DLD1 (cell line): Measurements from ENCODE around the gene KCNG2.
"Not testable (repeated sequence)": the region's sequence is repeated elsewhere in the genome, so short reads cannot be mapped to it uniquely, and the experiment has no call there.

Experiments used
- in situ Hi-C: cut with HindIII; loops from 2 replicates; pipeline ENCODE4 v1.10.0; 2017; ENCODE audit warnings: low sequenced_read_pairs

KCNG2 gene

GRCh38 chr18:79797518-79798345, at the start of gene KCNG2:
KCNG2 (plus strand) TSS chr18:79797938; CDS start chr18:79863668, 65,730 bp downstream.
- in situ Hi-C loops: no loop called here

GRCh38 chr18:79748321-79749180, 49.2 kb upstream of the KCNG2 start:
- in situ Hi-C loops: no loop called here

DNA sequence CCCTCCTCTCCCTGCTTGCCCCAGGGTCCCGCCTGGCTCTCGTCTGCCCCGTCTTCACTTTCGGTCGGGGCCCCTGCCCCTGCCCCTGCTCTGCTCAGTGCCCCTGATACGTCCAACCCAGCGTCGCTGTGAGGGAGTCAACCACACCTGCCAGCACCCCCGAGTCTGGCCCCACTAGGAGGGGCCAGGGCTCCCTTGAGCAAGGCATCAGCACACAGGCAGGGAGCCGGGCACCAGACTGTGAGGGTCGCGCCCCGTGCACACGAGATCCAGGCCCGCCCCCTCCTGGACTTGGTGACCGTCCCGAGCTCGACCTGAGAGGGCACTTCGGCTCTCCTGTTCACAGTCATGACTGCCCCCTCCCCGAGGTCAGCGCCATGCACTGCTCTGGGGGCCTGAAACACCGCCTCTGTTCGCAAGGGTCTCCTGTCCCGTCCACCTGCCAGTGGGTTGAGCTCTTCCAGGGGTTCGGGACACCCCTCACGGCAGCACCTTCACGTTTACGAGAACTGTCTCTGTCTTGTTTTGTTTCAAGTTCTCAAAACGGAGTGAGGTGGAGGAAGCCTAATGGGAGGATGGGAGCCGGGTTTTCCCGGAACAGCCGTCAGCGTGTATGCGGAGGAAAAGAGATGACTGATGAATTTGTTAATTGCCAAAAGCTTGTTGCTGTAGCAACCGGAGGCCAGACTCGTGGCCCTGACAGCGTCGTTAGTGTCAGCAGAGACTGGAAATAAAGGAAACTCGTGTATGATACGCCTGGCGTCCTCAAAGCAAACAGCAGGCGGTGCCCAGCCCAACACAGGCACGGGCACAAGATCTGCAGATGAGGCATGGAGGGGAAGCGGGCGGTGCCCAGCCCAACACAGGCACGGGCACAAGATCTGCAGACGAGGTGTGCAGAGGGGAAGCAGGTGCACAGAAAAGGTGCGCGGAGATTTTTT, 48.2 kb upstream of the KCNG2 start:
- in situ Hi-C loops: no loop called here

DNA sequence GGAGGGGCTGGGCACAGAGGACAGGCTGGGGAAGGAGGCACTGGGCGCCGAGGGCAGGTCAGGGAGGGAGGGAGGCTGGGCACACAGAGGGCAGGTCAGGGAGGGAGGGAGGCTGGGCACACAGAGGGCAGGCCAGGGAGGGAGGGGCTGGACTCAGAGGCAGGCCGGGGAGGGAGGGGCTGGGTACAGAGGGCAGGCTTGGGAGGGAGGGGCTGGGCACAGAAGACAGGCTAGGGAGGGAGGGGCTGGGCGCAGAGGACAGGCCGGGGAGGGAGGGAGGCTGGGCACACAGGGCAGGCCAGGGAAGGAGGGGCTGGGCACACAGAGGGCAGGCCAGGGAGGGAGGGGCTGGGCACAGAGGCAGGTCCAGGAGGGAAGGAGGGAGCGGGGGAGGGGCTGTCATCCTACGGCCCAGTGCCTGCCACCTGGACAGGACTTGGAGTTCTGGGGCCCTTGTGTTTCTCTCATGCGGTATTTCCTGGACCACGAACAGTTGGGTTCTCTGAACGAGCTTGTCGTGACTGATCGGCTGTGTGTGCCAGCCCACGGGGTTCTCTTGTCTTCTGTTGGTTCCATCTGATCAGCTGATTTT, 46.7 kb upstream of the KCNG2 start:
- in situ Hi-C loops: no loop called here

GRCh38 chr18:79751918-79752578, 45.7 kb upstream of the KCNG2 start:
- in situ Hi-C loops: not testable (repeated sequence)

- in situ Hi-C loops: not testable (repeated sequence)
Measured at GRCh38 chr18:79752946-79753345, 44.8 kb upstream of the KCNG2 start.

- in situ Hi-C loops: no loop called here
Measured at GRCh38 chr18:79753391-79753851, 44.3 kb upstream of the KCNG2 start.

- in situ Hi-C loops: no loop called here
Measured at GRCh38 chr18:79754022-79754761, 43.5 kb upstream of the KCNG2 start.

GRCh38 chr18:79754831-79755351, 42.8 kb upstream of the KCNG2 start:
- in situ Hi-C loops: no loop called here

DNA sequence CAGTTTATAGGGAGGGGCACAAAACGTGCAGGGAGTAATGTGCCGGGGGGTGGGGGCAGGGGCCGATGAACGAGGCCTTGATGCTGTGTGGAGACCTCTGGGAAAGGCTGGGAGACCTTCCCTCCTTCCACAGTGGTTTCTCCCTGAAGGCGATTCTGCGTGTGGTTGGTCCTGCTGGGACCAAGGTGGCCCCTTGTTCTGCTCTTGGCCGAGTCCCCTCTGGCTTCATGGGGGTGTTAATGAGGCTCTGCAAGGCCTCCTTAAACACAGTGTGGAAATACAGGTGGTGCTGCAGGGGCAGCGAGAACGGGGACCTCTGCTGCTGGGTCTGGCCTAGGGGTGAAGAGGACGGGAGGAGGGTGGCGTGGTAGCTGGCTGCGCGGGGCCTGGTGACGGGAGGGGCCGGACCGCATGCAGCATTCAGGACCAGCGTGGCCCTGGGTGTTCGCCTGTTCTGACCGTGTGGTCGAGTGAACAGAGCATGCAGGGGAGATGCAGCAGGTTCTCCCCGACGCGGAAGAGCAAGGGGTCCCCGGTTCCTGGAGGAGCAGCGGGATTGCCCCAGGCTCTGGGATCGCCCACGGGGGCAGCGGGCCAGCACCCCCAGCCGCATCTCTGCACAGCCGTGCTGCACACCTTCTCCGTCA, 42.1 kb upstream of the KCNG2 start:
- in situ Hi-C loops: no loop called here

- in situ Hi-C loops: no loop called here
Measured at GRCh38 chr18:79756143-79756500, 41.6 kb upstream of the KCNG2 start.

GRCh38 chr18:79756826-79757225, 40.9 kb upstream of the KCNG2 start:
- in situ Hi-C loops: no loop called here

DNA sequence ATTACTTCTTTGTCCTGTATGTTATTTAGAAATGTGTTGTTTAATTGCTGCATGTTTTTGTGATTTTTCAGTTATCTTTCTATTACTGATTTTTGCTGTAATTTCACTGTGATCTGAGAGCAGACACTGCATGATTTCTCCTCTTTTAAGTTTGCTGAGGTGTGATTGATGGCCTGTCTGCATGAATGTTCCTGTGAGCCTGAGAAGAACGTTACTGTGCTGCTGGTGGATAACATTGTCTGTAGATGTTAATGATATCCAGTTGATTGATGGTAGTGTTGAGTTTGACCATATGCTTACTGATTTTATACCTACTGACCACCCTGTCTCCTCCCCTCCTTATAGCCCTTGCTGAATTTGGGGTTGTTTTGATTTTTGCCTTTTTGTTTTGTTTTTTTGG, 37.4 kb upstream of the KCNG2 start:
- in situ Hi-C loops: no loop called here

GRCh38 chr18:79760881-79761280, 36.9 kb upstream of the KCNG2 start:
- in situ Hi-C loops: no loop called here

- in situ Hi-C loops: no loop called here
Measured at GRCh38 chr18:79763407-79763806, 34.3 kb upstream of the KCNG2 start.

- in situ Hi-C loops: no loop called here
Measured at GRCh38 chr18:79764131-79764530, 33.6 kb upstream of the KCNG2 start.

DNA sequence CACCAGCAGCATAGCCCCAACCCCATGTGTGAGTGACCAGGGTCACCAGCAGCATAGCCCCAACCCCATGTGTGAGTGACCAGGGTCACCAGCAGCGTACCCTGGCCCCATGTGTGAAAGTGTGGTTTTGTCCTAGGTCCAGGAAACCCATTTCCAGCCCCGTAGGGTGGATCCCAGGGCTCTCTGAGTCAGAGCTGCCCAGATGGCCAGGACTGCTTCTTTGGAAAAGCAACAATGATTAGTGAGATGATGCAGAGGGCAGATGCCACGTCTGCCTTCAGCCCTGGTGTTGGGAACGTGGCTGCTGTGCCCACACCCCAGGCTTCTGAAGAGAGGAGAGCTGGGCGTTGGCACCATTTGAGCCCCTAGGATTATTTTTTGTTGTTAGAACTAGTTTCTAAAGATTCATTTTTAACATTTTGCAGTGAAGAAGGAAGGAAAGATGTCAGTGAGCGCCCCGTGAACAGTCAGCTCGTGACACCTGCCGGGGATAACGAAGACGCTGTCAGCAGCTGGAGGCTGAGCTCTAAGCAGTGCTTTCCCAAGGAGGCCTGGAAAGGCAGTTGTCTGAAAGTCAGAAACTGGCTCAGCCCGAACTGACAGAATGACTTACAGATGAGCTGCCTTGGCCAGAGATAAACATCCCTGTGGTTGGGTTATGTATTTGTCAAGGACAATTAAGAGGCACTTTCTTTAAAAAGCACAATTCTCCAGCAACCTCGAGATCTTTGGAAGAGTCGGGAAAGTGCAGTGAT, 32.1 kb upstream of the KCNG2 start:
- in situ Hi-C loops: no loop called here

DNA sequence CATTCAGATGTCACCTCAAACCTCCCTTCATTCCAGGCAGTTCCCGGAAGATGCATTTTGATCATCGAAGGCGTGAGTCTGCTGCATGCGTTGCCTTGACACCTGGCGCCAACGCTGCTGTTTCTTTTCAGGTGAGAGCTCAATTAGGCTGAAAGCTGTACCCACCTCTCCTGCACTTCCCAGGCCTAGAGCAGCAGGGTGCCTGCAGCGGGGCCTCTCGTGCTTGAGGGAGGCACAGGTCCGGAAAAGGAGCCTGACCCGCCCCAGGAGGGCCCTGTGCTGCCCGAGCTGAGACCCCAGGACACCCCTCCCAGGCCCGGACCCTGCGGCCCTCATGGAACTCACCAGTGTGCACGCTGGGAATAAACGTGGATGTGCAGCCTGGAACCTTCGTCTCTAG, 31.4 kb upstream of the KCNG2 start:
- in situ Hi-C loops: no loop called here
